HG02571 (cell line): ENCODE results near the gene TGFBR2.

ENCODE experiments used
- ATAC-seq: cut with Tn5 transposase; IDR thresholded peaks from one replicate; pipeline ENCODE4 v1.9.1; 2021; ENCODE audit warnings: mild to moderate bottlenecking, moderate library complexity; ENCODE audit not compliant: unreplicated experiment

Gene TGFBR2

DNA sequence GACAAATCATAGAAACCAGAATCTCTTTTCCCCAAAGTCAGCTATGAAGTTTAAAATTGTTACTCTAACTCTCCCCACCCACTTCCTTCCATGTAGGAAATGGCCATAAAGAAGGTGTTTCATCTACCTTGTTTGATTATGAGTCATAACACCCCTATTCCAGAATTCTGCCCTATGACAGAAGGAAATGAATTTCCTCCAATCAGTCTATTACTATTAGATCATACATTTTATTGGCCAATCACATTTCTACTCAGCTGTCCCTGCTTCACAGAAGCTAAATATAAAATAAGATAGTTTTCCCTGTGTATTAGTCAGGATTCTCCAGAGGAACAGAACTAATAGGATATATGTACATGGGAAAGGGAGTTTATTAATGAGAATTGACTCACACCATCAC is 102.1 kb downstream of the TGFBR2 start:
- ATAC-seq = no peak

- no peak for ATAC-seq
Observed at GRCh38 chr3:30710017-30710416, 103.6 kb downstream of the TGFBR2 start.

DNA sequence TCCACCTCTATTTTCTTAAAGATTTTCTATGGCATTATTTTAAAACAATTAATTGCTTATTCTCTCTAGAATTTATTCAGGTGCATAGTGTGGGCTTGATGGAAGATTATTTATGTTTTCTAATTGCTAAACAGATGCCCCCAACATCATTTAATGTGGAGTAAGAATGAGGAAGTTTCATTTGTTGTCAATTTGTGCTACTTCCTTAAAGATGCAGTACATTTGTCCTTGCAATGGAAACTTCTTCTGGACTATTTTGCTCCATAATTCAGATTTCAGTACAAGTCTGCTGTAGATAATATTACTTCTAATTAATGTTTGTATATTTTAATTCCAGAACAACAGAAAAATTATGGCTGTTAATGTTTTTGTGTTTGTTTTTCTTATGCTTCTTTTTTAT is 104.8 kb downstream of the TGFBR2 start:
- no peak for ATAC-seq

GRCh38 chr3:30711867-30712266 is 105.5 kb downstream of the TGFBR2 start:
- ATAC-seq = no peak

GRCh38 chr3:30712991-30713390 is 106.6 kb downstream of the TGFBR2 start:
- ATAC-seq = no peak

DNA sequence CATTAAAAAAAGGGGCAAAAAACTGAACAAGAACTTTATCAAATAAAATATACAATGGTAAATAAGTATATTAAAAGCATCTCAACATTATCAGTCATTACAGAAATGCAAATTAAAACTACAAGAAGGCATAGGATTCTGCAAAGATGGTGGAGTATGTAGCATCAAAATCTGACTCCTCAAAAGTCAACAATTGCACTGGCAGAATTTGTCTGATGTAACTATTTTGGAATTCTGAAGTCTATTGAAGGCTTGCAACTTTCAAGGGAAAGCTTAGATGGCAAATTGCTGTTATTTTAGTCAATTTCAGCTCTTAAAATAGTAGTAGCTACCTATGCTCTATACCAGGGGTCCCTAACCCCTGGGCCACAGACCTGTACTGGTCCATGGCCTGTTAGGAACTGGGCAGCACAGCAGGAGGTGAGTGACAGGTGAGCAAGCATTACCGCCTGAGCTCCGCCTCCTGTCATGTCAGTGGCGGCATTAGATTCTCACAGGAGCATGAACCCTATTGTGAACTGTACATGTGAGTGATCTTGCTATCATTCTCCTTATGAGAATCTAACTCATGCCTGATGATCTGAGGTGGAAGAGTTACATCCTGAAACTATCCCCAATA is 107.6 kb downstream of the TGFBR2 start:
- no peak for ATAC-seq

DNA sequence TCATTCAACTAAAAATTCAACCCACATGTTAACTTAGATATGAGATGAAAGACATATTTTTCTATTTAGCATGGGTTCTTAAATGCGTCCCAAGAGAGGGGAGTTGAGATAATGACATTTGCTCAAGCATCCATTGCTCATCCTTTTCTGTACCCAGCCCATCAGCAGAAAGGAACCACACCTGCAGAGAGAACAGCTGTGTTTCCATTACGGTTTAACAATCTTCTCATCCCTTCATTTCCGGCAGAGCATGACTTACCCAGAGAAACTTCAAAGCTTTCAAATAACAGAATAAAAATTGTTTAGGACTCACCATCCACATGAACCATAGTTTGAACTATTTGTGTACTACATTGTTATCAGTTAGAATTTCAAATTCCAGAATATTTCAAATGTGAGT is 113.1 kb downstream of the TGFBR2 start:
- ATAC-seq = no peak

DNA sequence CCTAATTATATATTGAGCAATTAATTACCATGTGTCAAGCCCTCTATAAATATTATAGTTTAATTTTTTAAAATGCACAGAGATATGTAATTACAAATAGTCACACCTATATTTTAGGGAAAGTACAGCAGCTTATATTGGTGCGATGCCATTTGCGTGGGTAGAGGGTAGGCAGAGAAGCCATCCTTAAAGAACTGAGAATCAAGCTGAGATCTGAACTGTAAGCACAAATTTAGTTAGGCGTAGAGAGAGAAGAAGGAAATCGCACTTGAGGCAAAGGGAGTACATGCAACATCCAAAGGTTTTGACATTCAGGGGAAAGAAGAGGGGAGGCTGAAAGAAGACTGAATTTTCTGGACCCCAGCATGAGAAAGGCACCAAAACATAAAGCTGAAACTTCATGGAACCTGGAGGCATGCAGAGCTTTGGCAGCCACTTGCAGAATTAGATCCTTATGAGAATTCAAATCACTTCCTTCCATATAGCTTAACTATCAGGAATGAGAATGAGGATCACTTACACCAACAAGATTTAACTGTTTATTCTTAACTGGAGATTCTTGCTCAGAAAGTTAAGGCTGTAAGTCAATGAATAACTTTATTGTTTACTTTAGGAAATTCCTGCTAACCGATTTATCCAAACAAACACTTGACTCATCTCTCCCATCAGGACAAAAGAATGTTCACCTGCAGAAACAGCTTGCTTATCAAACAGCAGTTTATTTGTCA is 114.3 kb downstream of the TGFBR2 start:
- ATAC-seq = no peak

DNA sequence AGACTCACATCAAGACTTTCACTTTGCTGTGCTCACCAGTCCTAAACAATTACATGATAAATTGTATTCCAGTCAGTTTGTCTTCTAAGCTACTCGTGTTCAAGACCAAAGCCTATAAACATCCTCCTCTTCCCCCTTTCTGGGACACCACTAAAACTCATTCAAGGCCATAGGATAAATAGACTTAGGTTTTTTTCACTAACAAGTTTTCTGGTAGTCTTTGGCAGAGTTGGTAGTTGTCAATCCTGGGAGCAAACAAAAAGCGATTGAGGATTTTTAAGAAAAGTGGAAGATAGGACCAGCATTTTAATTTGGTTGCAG is 114.9 kb downstream of the TGFBR2 start:
- no peak for ATAC-seq

DNA sequence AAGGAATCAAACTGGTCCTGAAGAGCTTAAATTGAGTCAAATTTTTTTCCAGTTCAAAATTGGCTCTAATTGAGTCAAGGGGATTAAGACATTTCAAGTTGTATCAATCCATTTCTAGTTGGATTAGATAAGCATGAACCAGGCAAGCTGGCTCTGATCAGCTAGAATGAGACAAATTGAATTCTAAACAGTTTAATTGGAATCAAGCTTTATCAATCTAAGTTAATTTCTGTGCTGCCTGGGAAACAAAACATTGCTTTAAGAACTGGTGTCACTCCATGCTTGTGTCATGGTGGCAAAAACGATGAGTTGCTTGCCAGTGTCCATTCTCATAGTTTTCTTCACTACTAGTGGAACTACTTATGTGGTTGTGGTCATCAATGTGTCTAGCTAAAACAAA is 116.8 kb downstream of the TGFBR2 start:
- ATAC-seq = no peak

- no peak for ATAC-seq
Observed at GRCh38 chr3:30724863-30725262, 118.5 kb downstream of the TGFBR2 start.

DNA sequence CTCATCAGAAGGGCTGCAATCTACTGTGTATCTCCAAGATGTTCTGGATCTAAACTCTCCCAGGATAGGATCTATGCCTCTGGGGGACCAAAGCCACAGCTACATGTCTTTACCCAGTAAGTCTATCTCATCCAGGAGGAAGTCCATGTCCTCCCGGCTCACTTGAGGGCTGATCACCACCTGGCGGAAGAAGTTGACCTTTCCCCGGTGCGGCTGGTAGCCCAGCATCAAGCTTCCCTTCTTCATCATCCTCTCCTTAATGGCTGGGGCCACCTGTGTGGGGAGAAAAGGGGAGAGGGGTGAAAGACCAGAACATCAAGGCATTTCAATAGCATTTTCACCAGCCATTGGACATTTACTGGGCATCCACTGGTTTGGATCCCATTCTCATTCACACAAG is 121.7 kb downstream of the TGFBR2 start:
- ATAC-seq = no peak

DNA sequence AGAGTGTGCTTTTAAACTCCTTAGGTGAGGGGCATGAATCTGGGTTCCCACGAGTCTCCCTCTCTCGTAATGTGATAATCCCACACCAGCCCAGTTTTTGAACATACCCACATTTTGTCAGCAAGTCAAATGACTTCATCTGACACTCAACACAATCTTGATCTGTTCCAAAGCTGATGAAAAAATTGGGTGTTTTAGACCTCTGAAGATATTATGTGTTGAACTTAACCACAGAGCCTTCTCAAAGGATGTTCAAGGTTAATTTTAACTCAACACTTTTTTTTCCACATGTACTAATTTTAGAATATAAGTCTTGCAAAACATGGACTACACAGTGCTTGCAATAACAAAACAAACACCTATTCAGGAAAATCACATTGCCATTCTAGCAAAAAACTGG is 123.1 kb downstream of the TGFBR2 start:
- no peak for ATAC-seq

- ATAC-seq = no peak
Observed at GRCh38 chr3:30729936-30730335, 123.5 kb downstream of the TGFBR2 start.

DNA sequence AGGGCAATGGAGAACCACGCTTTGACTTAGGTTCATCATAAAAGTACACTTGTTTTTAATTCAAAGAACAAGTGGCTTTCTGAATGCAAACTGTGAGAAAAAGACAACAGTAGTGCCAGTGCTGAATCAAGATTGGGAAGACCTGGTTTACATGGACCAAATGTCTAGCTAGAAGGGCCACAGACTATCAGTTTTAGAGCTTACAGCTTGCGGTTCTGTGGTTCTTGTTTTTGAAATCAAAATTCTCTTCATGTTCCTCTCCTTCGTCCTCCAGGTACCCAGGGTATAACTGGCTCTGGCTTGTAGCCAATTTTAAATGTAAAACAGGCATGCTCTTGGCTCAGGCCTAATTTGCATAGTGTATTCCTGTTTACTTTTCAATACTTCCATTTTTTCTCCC is 124.6 kb downstream of the TGFBR2 start:
- no peak for ATAC-seq

DNA sequence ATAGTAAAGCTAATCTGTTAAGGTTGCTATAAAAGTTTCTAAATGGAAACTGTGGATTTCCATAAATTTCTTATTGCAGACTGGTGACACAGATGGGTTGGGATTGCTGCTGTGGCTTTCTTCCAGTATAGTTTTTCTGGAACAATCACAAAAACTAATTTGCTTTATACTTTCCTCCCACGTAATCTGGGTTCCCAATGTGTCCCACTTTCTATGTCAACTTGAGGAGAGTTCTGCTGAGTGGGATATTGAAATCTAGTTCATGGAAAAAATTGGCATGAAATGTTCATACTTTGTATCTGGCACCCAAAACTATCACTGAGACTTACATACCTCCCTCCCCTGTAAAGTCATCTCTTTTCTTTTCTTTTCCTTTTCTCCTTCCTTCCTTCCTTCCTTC is 126.8 kb downstream of the TGFBR2 start:
- no peak for ATAC-seq

DNA sequence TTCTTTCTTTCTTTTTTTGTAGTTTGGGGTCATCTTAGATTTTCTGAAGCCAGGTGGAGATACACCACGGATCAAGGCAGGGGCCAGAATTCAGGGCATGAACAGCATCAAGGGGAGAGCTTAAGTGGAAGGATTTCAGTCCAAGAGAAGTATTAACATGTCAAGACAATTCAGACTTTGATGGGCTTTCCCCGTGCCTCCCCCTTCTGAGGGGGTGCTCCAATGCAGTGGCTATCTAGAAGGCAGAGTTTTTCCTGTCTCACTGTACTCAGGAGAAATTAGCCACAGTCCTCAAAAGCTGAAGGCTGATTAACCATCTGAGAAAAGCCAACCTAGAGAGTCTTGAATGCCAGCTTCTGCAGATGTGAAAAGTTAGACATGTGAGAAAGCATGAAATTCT is 127.3 kb downstream of the TGFBR2 start:
- no peak for ATAC-seq

- no peak for ATAC-seq
Observed at GRCh38 chr3:30737743-30738499, 131.5 kb downstream of the TGFBR2 start.

DNA sequence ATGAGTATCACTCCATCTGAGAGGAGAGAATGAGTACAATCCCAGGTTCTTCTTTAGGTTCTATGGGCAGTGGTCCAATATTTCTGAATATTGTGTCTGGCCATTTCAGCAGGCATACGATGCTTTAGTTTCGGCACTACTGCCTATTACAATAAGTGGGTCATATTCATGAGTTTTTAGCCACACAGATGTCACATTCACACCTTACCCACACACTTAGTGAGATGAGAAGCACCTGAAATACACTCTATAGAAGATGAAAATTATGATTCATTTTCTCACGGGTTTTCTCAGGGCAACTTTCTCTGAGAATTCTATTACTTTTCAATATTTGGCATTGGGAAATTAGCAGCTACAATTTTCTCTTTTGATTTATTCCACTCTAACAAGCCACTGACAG is 132.2 kb downstream of the TGFBR2 start:
- ATAC-seq = no peak

DNA sequence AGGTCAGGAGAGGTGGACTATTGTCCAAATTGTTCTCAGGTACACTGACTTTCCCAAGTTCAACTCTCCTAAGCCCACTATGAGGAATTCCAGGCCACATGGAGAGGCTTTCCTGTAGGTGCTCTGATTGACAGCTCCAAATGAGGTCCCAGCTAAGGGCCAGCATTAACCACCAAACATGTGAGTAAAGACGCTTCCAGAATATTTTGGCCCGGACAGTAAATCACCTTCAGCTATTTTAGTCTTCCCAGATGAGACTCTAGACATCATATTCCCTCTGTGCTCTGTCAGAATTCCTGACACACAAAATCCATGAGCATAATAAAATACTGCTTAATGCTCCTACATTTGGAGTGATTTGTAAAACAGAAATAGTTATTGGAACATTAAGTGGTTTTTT is 135.5 kb downstream of the TGFBR2 start:
- no peak for ATAC-seq

DNA sequence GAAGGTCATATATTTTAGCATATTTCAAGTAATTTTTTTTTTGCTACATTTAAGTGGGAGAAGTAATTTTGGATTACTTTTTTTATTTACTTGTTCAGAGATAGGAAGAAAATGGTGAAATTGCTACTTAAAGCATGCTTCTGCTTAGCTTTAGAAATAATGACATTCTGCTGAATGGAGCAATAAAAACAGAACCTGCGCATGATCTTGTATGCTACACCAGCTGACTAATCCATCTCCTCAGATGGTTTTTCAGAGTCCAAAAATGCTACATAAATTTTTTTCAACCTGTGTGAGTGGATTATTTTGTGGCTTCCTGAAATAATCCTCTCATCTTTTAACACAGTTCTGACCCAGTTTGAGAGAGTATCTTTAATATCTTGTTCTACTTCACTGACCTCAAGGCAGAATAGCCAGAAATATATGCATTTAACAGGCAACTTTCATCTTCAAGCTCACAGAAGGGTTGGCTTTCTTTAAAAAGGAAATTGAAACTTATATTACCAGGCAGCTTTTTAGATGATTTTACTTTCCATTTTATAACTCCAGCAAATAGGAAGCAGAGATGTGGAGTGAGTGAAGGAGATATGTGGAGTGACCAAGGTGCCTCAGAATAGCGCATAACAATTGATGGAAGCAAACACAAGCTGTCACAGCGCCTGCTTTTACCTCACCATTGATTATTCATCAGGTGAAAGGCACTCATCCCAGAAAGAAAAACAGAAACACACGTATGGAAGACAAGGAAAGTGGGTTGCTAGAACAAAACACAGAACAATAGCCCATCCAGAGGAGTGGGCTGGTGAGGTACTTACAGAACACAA is 136.6 kb downstream of the TGFBR2 start:
- ATAC-seq = no peak
